SK-N-MC (cell line): Measurements from ENCODE around the gene ADCY4.

Experiments
- EZH2 ChIP-seq: fragments of 200-600 bp; sonication (generic); IDR thresholded peaks from one replicate; pipeline ENCODE4 v1.6.1; 2017; ENCODE audit warnings: antibody characterized with exemption
- FOXP2 ChIP-seq: optimal IDR thresholded peaks from 2 replicates; pipeline ENCODE3; 2011; ENCODE audit warnings: mild to moderate bottlenecking, moderate library complexity; ENCODE audit not compliant: insufficient read depth; ENCODE audit errors: extremely low read length, control extremely low read depth
- POLR2AphosphoS5 ChIP-seq: IDR thresholded peaks from 2 replicates; pipeline ENCODE4 v1.6.1; 2012; ENCODE audit warnings: mild to moderate bottlenecking, low read depth, low read length, borderline replicate concordance

GRCh38 chr14:24372701-24373416, 38.0 kb upstream of the ADCY4 start:
- no peak for TF ChIP-seq EZH2
- no peak for TF ChIP-seq POLR2AphosphoS5
- TF ChIP-seq FOXP2, result no peak
